NCI-H2107 treated with DMSO at 0.1 percent for 48 hours (cell line): ENCODE data around the gene FAM76A.
"Not testable (repeated sequence)": the region's sequence is repeated elsewhere in the genome, so short reads cannot be mapped to it uniquely, and the experiment has no call there.

Experiments
- DNase-seq: peaks from one replicate; lab custom pipeline; 2025; ENCODE audit not compliant: unreplicated experiment; lab: John Stamatoyannopoulos, UW

The FAM76A gene

GRCh38 chr1:27774654-27775053, 48.9 kb downstream of the FAM76A start:
- no peak for DNase-seq

- DNase-seq = not testable (repeated sequence)
Observed at GRCh38 chr1:27775336-27775735, 49.6 kb downstream of the FAM76A start.

- DNase-seq = not testable (repeated sequence)
Observed at GRCh38 chr1:27776276-27776675, 50.5 kb downstream of the FAM76A start.

DNA sequence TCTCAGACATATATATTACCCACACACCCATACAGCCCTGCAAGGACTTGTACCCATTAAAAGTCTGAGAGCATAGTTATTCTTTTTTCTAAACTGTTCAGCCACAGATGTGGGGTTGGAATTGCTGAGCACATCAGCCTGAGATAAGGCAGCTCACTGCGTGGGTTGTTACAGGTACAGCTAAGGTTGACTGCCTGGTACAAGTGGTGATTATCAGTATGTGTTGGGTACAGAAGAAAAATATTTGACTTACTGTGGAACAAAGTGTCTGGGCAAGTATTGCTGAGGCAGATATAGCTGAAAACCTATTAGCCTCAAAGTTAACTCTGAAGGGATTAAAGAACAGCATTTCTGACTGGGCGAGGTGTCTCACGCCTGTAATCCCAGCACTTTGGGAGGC, 52.3 kb downstream of the FAM76A start:
- DNase-seq = no peak

- DNase-seq = no peak
Observed at GRCh38 chr1:27779122-27779521, 53.4 kb downstream of the FAM76A start.

GRCh38 chr1:27782950-27783349, 57.2 kb downstream of the FAM76A start:
- DNase-seq = no peak

GRCh38 chr1:27784700-27785099, 58.9 kb downstream of the FAM76A start:
- no peak for DNase-seq

GRCh38 chr1:27785781-27786455, 60.2 kb downstream of the FAM76A start:
- DNase-seq = no peak

DNA sequence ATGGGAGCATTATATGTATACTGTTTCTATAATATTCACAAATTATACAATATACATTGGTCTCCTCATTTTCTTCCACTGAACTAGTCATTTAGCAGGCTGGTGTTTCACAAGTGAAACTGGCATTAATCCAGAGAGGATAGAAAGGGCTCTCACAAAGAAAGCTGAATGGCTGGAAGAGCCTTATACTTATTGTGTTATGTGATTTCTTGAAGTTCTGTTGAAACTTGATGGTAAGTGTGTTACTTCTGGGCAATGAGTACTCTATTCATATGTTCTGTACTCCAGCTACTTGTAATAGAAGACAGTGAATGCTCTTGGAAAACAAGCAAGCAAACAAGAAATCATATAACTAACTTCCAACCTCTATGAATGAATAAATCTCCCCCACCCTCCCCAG, 62.1 kb downstream of the FAM76A start:
- no peak for DNase-seq

DNA sequence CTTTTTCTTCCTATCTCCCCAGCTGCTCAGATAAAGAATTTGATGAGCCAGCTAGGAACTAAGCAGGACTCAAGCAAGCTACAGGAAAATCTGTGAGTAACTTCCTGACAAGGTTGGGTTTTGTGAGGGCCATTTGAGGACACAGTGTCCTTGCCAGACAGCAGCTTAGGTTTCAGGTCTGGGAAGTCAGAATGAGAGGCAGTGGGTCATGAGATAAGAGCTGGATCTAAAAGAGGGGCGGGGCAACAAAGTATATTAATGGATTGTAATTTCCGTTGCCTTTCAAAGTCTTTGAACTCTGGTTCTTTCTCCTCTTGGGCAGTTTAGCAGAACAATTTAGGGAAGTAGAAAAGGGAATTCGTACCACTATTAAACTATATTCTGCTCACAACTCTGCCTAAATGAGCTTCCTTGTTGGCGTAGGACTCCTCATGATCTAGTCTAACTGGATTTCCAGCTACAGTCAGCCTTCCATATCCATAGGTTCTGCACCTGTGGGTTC, 63.8 kb downstream of the FAM76A start:
- no peak for DNase-seq

DNA sequence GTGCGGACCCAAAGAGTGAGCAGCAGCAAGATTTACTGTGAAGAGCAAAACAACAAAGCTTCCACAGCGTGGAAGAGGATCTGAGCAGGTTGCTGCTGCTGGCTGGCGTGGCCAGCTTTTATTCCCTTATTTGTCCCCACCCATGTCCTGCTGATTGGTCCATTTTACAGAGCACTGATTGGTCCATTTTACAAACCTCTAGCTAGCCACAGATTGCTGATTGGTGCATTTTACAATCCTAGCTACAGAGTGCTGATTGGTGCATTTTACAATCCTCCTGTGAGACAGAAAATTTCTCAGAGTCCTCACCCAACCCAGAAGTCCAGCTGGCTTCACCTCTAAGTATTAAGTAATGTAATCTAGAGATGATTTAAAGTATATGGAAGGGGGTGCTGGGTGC, 64.5 kb downstream of the FAM76A start:
- DNase-seq = not testable (repeated sequence)

- DNase-seq = no peak
Observed at GRCh38 chr1:27795601-27796000, 69.8 kb downstream of the FAM76A start.

DNA sequence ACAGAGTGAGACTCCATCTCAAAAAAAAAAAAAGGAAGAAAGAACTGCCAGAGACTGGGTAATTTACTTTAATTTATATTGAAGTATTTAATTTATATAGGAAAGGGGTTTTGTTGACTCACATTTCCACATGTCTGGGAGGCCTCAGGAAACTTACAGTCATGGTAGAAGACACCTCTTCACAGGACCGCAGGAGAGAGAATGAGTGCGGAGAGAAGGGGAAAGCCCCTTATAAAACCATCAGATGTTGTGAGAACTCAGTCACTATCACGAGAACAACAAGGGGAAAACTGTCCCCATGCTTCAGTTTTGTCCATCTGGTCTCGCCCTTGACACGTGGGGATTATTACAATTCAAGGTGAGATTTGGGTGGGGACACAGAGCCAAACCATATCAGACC, 79.0 kb downstream of the FAM76A start:
- DNase-seq = no peak

GRCh38 chr1:27806758-27807157, 81.0 kb downstream of the FAM76A start:
- DNase-seq = no peak

GRCh38 chr1:27807385-27807784, 81.6 kb downstream of the FAM76A start:
- DNase-seq = no peak

DNA sequence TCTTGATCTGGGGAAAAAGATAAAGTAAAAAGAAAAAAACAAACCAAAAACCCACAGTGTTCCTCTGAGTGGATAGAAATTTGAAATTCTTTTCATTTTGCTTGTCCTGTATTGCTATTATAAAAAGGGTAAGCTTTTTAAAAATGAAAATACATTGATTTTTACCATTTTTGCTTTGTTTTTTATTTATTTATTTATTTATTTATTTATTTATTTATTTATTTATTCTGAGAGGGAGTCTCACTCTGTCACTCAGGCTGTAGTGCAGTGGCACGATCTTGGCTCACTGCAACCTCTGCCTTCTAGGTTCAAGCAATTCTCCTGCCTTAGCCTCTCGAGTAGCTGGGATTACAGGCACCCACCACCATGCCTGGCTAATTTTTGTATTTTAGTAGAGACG, 82.4 kb downstream of the FAM76A start:
- DNase-seq = not testable (repeated sequence)

GRCh38 chr1:27809883-27810282, 84.1 kb downstream of the FAM76A start:
- no peak for DNase-seq

- DNase-seq = no peak
Observed at GRCh38 chr1:27811741-27812500, 86.2 kb downstream of the FAM76A start.
